KMS-11 (cell line): ENCODE measurements around the gene PRDX2.
"Not testable (repeated sequence)": the region's sequence is repeated elsewhere in the genome, so short reads cannot be mapped to it uniquely, and the experiment has no call there.

ENCODE experiments used
- H2AFZ ChIP-seq: fragments of 200-600 bp; sonication (generic); 2 replicates; pipeline ENCODE4 v1.6.1; 2016; ENCODE audit warnings: antibody characterized with exemption, mixed run types, low read depth
- H3K27ac ChIP-seq: fragments of 200-600 bp; sonication (generic); 2 replicates; pipeline ENCODE4 v1.6.1; 2016; ENCODE audit warnings: mild to moderate bottlenecking, mixed run types
- H3K27me3 ChIP-seq: fragments of 200-600 bp; sonication (generic); 2 replicates; pipeline ENCODE4 v1.6.1; 2017; ENCODE audit warnings: mild to moderate bottlenecking, low read depth, mixed run types, moderate library complexity; ENCODE audit not compliant: insufficient read depth
- H3K36me3 ChIP-seq: fragments of 200-600 bp; sonication (generic); 2 replicates; pipeline ENCODE4 v1.6.1; 2017; ENCODE audit warnings: mild to moderate bottlenecking, mixed run types; ENCODE audit not compliant: insufficient read depth
- H3K4me1 ChIP-seq: fragments of 200-600 bp; sonication (generic); 2 replicates; pipeline ENCODE4 v1.6.1; 2016; ENCODE audit warnings: mild to moderate bottlenecking, low read depth, mixed run types; ENCODE audit not compliant: poor library complexity, severe bottlenecking
- H3K4me2 ChIP-seq: fragments of 200-600 bp; sonication (generic); 2 replicates; pipeline ENCODE4 v1.7.0; 2016; ENCODE audit warnings: mild to moderate bottlenecking, mixed run types
- H3K4me3 ChIP-seq: fragments of 200-600 bp; sonication (generic); IDR thresholded peaks from 2 replicates; pipeline ENCODE4 v1.6.1; 2017; ENCODE audit warnings: low read depth, low read length, mixed read lengths; ENCODE audit not compliant: insufficient read depth
- H3K79me2 ChIP-seq: fragments of 200-600 bp; sonication (generic); 2 replicates; pipeline ENCODE4 v1.6.1; 2016; ENCODE audit warnings: low read depth, mixed run types; ENCODE audit not compliant: insufficient read depth
- H3K9ac ChIP-seq: fragments of 200-600 bp; sonication (generic); 2 replicates; pipeline ENCODE4 v1.6.1; 2016; ENCODE audit warnings: mild to moderate bottlenecking, mixed run types
- H4K20me1 ChIP-seq: fragments of 200-600 bp; sonication (generic); 2 replicates; pipeline ENCODE4 v1.6.1; 2016; ENCODE audit warnings: mild to moderate bottlenecking, mixed run types; ENCODE audit not compliant: insufficient read depth
- TF ChIP-seq, protein P1 (sequence below): fragments of 200-600 bp; sonication (generic); conservative IDR thresholded peaks from 2 replicates; pipeline ENCODE4 v1.6.1; 2017; ENCODE audit warnings: low read depth, mild to moderate bottlenecking, antibody characterized with exemption, low read length, moderate library complexity, mixed read lengths

The PRDX2 gene

DNA sequence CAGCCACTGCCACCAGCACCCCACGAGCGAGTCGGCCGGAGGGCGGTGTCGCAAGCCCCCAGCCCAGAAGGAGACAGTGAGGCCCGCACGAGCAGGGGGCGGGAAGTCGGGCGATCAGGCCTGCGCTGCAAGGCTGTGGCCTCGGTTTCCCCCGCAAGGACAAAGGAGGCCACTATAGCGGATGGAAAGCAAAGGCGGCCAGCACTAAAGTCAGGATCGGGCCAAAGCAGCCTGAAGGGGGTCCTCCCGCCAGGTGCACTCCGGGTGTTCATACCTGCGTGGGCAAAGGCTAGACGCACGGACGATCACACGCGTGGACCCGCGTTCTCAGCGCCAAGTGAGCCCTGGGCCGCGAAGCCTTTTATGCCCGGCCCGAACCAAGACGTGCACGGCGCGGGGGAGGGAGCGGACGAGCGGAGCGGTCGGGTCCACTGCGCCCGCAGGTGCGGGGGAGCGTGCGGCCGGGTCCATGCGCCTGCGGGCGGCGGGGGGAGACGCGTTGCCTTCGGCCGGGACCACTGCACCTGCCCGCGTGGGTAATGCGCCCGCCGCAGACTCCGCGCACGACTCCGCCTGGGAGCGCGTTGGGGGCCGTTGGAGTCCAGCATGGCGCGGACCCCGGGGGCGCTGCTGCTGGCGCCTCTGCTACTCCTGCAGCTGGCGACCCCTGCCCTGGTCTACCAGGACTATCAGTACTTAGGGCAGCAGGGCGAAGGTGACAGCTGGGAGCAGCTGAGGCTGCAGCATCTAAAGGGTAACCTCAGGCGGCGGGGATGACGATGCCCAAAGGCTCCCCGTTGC lies at the start of gene PRDX2, which contains the start of gene THSD8:
PRDX2 (minus strand) TSS at position 335 of the 801 bp plus-strand sequence. CDS start 539 bp downstream, outside the sequence.
THSD8 (plus strand) TSS at position 604 of the 801 bp plus-strand sequence; CDS start at position 607, 3 bp downstream.
- Histone ChIP-seq H4K20me1 (no peaks in the 10 kb centered on the region), H3K4me2 (peak within 1 kb of the TSS; percentile 69), H2AFZ (peak within 1 kb of the TSS; percentile 85)

DNA sequence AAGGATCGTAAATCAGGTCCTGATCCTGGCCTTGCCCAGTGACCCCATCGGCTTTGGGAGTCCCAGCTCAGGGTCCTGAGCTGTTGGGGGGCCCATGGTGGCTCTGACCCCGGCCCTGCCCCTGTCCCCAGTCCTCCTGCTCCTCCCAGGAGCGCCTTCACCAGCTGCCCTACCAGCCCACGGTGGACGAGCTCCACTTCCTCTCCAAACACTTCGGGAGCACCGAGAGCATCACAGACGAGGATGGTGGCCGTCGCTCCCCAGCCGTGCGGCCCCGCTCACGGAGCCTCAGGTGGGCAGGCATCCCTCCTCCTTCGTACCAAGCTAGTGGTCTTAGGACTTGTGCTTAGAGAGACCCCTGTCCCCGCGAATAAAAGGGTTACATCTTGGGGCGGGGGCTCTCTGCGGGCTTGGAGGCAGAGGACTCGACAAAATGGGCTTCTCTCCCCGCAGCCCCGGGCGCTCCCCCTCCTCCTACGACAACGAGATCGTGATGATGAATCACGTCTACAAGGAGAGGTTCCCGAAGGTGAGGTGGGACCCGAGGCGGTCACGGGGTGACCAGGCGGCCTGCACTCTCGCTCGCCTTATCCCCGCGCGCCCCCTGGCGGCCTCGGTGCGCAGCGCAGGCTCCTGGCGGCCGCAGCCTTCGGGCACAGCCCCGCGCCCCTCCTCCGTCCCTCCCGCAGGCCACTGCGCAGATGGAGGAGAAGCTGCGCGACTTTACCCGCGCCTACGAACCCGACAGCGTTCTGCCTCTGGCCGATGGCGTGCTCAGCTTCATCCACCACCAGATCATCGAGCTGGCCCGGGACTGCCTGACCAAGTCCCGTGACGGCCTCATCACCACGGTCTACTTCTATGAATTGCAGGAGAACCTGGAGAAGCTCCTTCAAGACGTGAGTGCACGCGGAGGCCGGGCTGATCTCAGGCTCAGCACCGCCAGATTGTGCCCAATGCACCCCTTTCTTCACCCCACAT lies 45.8 kb upstream of the PRDX2 start:
- Histone ChIP-seq H3K9ac (no peak overlapping the region; the same call in 1 of the 2 replicates), H2AFZ (peak overlapping the region; percentile 63), H3K4me2 (peak overlapping the region; percentile 78), H3K79me2 (no peaks in the 10 kb centered on the region), H3K4me3 (no peak overlapping the region), H3K4me1 (peaks cover 3% of the 10 kb centered on the region), H4K20me1 (no peaks in the 10 kb centered on the region), H3K27ac (no peak overlapping the region), H3K36me3 (no peaks in the 10 kb centered on the region), H3K27me3 (no peaks in the 10 kb centered on the region)
- TF ChIP-seq, protein P1, sequence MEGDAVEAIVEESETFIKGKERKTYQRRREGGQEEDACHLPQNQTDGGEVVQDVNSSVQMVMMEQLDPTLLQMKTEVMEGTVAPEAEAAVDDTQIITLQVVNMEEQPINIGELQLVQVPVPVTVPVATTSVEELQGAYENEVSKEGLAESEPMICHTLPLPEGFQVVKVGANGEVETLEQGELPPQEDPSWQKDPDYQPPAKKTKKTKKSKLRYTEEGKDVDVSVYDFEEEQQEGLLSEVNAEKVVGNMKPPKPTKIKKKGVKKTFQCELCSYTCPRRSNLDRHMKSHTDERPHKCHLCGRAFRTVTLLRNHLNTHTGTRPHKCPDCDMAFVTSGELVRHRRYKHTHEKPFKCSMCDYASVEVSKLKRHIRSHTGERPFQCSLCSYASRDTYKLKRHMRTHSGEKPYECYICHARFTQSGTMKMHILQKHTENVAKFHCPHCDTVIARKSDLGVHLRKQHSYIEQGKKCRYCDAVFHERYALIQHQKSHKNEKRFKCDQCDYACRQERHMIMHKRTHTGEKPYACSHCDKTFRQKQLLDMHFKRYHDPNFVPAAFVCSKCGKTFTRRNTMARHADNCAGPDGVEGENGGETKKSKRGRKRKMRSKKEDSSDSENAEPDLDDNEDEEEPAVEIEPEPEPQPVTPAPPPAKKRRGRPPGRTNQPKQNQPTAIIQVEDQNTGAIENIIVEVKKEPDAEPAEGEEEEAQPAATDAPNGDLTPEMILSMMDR: peak; percentile 90

More for the DNA sequence above, at the start of gene PRDX2, which contains the start of gene THSD8:
- TF ChIP-seq, protein P1: no peak
- Histone ChIP-seq H3K36me3 (no peaks in the 10 kb centered on the region), H3K4me3 (no peak within 1 kb of the TSS), H3K27me3 (peaks cover 13% of the 10 kb centered on the region), H3K79me2 (no peaks in the 10 kb centered on the region), H3K27ac (no peak within 1 kb of the TSS), H3K9ac (peak within 1 kb of the TSS; percentile 52; the same call in 1 of the 2 replicates), H3K4me1 (no peaks in the 10 kb centered on the region)

DNA sequence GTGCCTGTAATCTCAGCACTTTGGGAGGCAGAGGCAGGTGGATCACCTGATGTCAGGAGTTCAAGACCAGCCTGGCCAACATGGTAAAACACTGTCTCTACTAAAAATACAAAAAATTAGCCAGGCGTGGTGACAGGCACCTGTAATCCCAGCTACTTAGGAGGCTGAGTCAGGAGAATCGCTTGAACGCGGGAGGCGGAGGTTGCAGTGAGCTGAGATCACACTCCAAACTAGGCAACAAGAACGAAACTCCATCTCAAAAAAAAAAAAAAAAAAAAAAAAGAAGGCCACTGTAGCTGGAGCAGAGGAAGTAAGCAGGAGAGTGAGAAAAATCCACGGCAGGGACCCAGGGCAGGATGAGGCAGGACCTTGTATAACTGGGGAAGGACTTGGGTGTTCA lies 45.0 kb upstream of the PRDX2 start:
- not testable (repeated sequence) for H3K4me2 ChIP-seq, H2AFZ ChIP-seq, H3K4me1 ChIP-seq, H3K9ac ChIP-seq, H3K79me2 ChIP-seq, H3K27ac ChIP-seq, H3K36me3 ChIP-seq, H4K20me1 ChIP-seq, H3K27me3 ChIP-seq, H3K4me3 ChIP-seq

DNA sequence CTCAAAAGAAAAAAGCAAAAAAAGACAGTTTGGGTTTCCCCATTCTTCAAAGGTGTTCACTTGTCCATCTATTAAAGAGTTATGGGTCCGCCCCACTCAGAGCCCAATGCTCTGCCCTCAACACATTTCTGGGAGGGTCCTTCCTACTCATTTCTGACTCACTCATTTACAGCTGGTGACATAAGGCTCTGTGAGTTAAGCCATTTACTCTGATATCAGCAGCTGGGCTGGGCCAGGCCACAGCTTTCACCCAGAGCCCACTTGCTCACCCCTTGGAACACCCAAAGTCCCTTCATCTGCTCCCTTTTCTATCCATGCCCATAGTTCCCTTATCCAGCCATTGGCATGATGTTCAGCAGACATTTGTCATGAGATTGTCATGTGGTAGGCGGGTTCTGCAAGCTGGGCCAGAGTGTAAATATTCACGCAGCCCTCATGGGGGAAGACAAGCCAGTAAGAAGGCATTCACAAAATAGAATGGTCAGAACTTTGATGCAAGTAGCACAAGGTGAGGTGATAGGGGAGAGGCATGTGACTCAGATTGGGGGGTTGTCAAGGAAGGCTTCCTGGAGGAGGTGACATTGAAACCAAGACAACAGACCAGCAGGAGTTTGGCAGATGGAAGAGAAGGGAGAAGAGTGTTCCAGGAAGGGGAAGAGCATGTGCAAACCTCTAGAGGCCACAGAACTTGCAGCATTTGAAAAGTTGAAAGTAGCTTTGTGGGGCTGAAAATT lies 42.6 kb upstream of the PRDX2 start:
- Histone ChIP-seq H3K4me3 (no peak overlapping the region), H4K20me1 (no peaks in the 10 kb centered on the region), H3K4me2 (no peak overlapping the region), H3K9ac (no peak overlapping the region), H3K36me3 (no peaks in the 10 kb centered on the region), H3K27me3 (no peaks in the 10 kb centered on the region), H3K4me1 (peaks cover 3% of the 10 kb centered on the region), H3K79me2 (no peaks in the 10 kb centered on the region), H2AFZ (no peak overlapping the region), H3K27ac (no peak overlapping the region)
- TF ChIP-seq, protein P1: no peak
